ENCODE results near the gene TPM3. TPM values are rescaled to one million over a fixed set of nuclear protein-coding genes. Genes with fewer than 3 reads are reported as not detected.

TPM3 gene
- polyA plus RNA-seq, 2 donors = 88.1 to 178 TPM

- 18 to 36% methylated on average over 2 of the region's 2 CpGs for WGBS, 2 donors
- no peaks in the 10 kb centered on the region for H3K27me3 ChIP-seq (ENCODE audit: control insufficient read depth in 1 of 2, insufficient read depth in 2 of 2, low read length in 2 of 2)
These were observed 4.9 kb downstream of the TPM3 start for GRCh38 chr1:154186852-154187501.

GRCh38 chr1:154186177-154186576, 5.7 kb downstream of the TPM3 start:
- Histone ChIP-seq H3K4me3 (ENCODE audit: low read depth in 1 of 2, low read length in 2 of 2) (no peak overlapping the region), H3K27ac (ENCODE audit: low read depth in 2 of 2, low read length in 1 of 2) (no peak overlapping the region), H3K36me3 (ENCODE audit: control insufficient read depth in 2 of 2, insufficient read depth in 2 of 2, low read length in 1 of 2) (no peaks in the 10 kb centered on the region), H3K4me1 (ENCODE audit: control insufficient read depth in 2 of 2, insufficient read depth in 2 of 2, low read length in 1 of 2) (no peaks in the 10 kb centered on the region), H3K27me3 (ENCODE audit: control insufficient read depth in 1 of 2, insufficient read depth in 2 of 2, low read length in 2 of 2) (no peaks in the 10 kb centered on the region), H3K9me3 (ENCODE audit: control insufficient read depth in 2 of 2, insufficient read depth in 1 of 2, low read depth in 1 of 2, low read length in 1 of 2) (no peaks in the 10 kb centered on the region)
- WGBS, 2 donors = 44 to 46% methylated on average over 1 of the region's 1 CpG

More at GRCh38 chr1:154186852-154187501, 4.9 kb downstream of the TPM3 start:
- Histone ChIP-seq H3K4me1 (ENCODE audit: control insufficient read depth in 2 of 2, insufficient read depth in 2 of 2, low read length in 1 of 2) (no peaks in the 10 kb centered on the region), H3K4me3 (ENCODE audit: low read depth in 1 of 2, low read length in 2 of 2) (no peak overlapping the region), H3K36me3 (ENCODE audit: control insufficient read depth in 2 of 2, insufficient read depth in 2 of 2, low read length in 1 of 2) (no peaks in the 10 kb centered on the region), H3K9me3 (ENCODE audit: control insufficient read depth in 2 of 2, insufficient read depth in 1 of 2, low read depth in 1 of 2, low read length in 1 of 2) (no peaks in the 10 kb centered on the region), H3K27ac (ENCODE audit: low read depth in 2 of 2, low read length in 1 of 2) (no peak overlapping the region)

GRCh38 chr1:154183046-154183915, 8.6 kb downstream of the TPM3 start:
- peak overlapping the region; percentile 99 for H3K27ac ChIP-seq (ENCODE audit: low read depth in 2 of 2, low read length in 1 of 2)
- no peaks in the 10 kb centered on the region for H3K36me3 ChIP-seq (ENCODE audit: control insufficient read depth in 2 of 2, insufficient read depth in 2 of 2, low read length in 1 of 2)
- H3K9me3 ChIP-seq (ENCODE audit: control insufficient read depth in 2 of 2, insufficient read depth in 1 of 2, low read depth in 1 of 2, low read length in 1 of 2) = no peaks in the 10 kb centered on the region
- 5 to 6% methylated on average over 40 to 41 of the region's 41 CpGs for WGBS, 2 donors
- peak overlapping the region; percentile 96 to 99 for H3K4me3 ChIP-seq (ENCODE audit: low read depth in 1 of 2, low read length in 2 of 2)
- H3K27me3 ChIP-seq (ENCODE audit: control insufficient read depth in 1 of 2, insufficient read depth in 2 of 2, low read length in 2 of 2) = no peaks in the 10 kb centered on the region
- peaks cover 4 to 7% of the 10 kb centered on the region in 2 donors for H3K4me1 ChIP-seq (ENCODE audit: control insufficient read depth in 2 of 2, insufficient read depth in 2 of 2, low read length in 1 of 2)

GRCh38 chr1:154182344-154183045, 9.4 kb downstream of the TPM3 start:
- WGBS, 2 donors = 0% methylated on average over 35 of the region's 35 CpGs

GRCh38 chr1:154181944-154182343, 10.0 kb downstream of the TPM3 start:
- peak overlapping the region; percentile 96 to 99 for H3K4me3 ChIP-seq (ENCODE audit: low read depth in 1 of 2, low read length in 2 of 2)
- no peaks in the 10 kb centered on the region for H3K27me3 ChIP-seq (ENCODE audit: control insufficient read depth in 1 of 2, insufficient read depth in 2 of 2, low read length in 2 of 2)
- WGBS, 2 donors = 0 to 2% methylated on average over 6 of the region's 6 CpGs
- peaks cover 6 to 7% of the 10 kb centered on the region in 2 donors for H3K4me1 ChIP-seq (ENCODE audit: control insufficient read depth in 2 of 2, insufficient read depth in 2 of 2, low read length in 1 of 2)
- no peaks in the 10 kb centered on the region for H3K36me3 ChIP-seq (ENCODE audit: control insufficient read depth in 2 of 2, insufficient read depth in 2 of 2, low read length in 1 of 2)
- peak overlapping the region; percentile 99 for H3K27ac ChIP-seq (ENCODE audit: low read depth in 2 of 2, low read length in 1 of 2)
- no peaks in the 10 kb centered on the region for H3K9me3 ChIP-seq (ENCODE audit: control insufficient read depth in 2 of 2, insufficient read depth in 1 of 2, low read depth in 1 of 2, low read length in 1 of 2)

More at GRCh38 chr1:154182344-154183045, 9.4 kb downstream of the TPM3 start:
- Histone ChIP-seq H3K4me3 (ENCODE audit: low read depth in 1 of 2, low read length in 2 of 2) (peak overlapping the region; percentile 96 to 99), H3K36me3 (ENCODE audit: control insufficient read depth in 2 of 2, insufficient read depth in 2 of 2, low read length in 1 of 2) (no peaks in the 10 kb centered on the region), H3K9me3 (ENCODE audit: control insufficient read depth in 2 of 2, insufficient read depth in 1 of 2, low read depth in 1 of 2, low read length in 1 of 2) (no peaks in the 10 kb centered on the region), H3K4me1 (ENCODE audit: control insufficient read depth in 2 of 2, insufficient read depth in 2 of 2, low read length in 1 of 2) (peaks cover 6 to 7% of the 10 kb centered on the region in 2 donors), H3K27ac (ENCODE audit: low read depth in 2 of 2, low read length in 1 of 2) (peak overlapping the region; percentile 99), H3K27me3 (ENCODE audit: control insufficient read depth in 1 of 2, insufficient read depth in 2 of 2, low read length in 2 of 2) (no peaks in the 10 kb centered on the region)

GRCh38 chr1:154179946-154180687, 11.8 kb downstream of the TPM3 start:
- WGBS, 2 donors = 62 to 76% methylated on average over 3 of the region's 3 CpGs
- peaks cover 0 to 2% of the 10 kb centered on the region in 2 donors for H3K36me3 ChIP-seq (ENCODE audit: control insufficient read depth in 2 of 2, insufficient read depth in 2 of 2, low read length in 1 of 2)
- peaks cover 6 to 9% of the 10 kb centered on the region in 2 donors for H3K4me1 ChIP-seq (ENCODE audit: control insufficient read depth in 2 of 2, insufficient read depth in 2 of 2, low read length in 1 of 2)
- H3K4me3 ChIP-seq (ENCODE audit: low read depth in 1 of 2, low read length in 2 of 2) = no peak overlapping the region
- no peaks in the 10 kb centered on the region for H3K9me3 ChIP-seq (ENCODE audit: control insufficient read depth in 2 of 2, insufficient read depth in 1 of 2, low read depth in 1 of 2, low read length in 1 of 2)
- no peaks in the 10 kb centered on the region for H3K27me3 ChIP-seq (ENCODE audit: control insufficient read depth in 1 of 2, insufficient read depth in 2 of 2, low read length in 2 of 2)
- H3K27ac ChIP-seq (ENCODE audit: low read depth in 2 of 2, low read length in 1 of 2) = no peak overlapping the region

- no peaks in the 10 kb centered on the region for H3K9me3 ChIP-seq (ENCODE audit: control insufficient read depth in 2 of 2, insufficient read depth in 1 of 2, low read depth in 1 of 2, low read length in 1 of 2)
- peaks cover 0 to 4% of the 10 kb centered on the region in 2 donors for H3K36me3 ChIP-seq (ENCODE audit: control insufficient read depth in 2 of 2, insufficient read depth in 2 of 2, low read length in 1 of 2)
- WGBS, 2 donors = 64 to 70% methylated on average over 10 of the region's 10 CpGs
- no peak overlapping the region for H3K4me3 ChIP-seq (ENCODE audit: low read depth in 1 of 2, low read length in 2 of 2)
- no peaks in the 10 kb centered on the region for H3K27me3 ChIP-seq (ENCODE audit: control insufficient read depth in 1 of 2, insufficient read depth in 2 of 2, low read length in 2 of 2)
- peak overlapping the region in 1 of 2 donors; percentile 0 for H3K27ac ChIP-seq (ENCODE audit: low read depth in 2 of 2, low read length in 1 of 2)
- H3K4me1 ChIP-seq (ENCODE audit: control insufficient read depth in 2 of 2, insufficient read depth in 2 of 2, low read length in 1 of 2) = peaks cover 6 to 9% of the 10 kb centered on the region in 2 donors
These were observed 12.7 kb downstream of the TPM3 start for GRCh38 chr1:154178911-154179811.

- 34 to 56% methylated on average over 2 of the region's 2 CpGs for WGBS, 2 donors
- peaks cover 2 to 4% of the 10 kb centered on the region in 2 donors for H3K36me3 ChIP-seq (ENCODE audit: control insufficient read depth in 2 of 2, insufficient read depth in 2 of 2, low read length in 1 of 2)
- no peak overlapping the region for H3K4me3 ChIP-seq (ENCODE audit: low read depth in 1 of 2, low read length in 2 of 2)
- H3K27me3 ChIP-seq (ENCODE audit: control insufficient read depth in 1 of 2, insufficient read depth in 2 of 2, low read length in 2 of 2) = no peaks in the 10 kb centered on the region
- H3K4me1 ChIP-seq (ENCODE audit: control insufficient read depth in 2 of 2, insufficient read depth in 2 of 2, low read length in 1 of 2) = peaks cover 6 to 9% of the 10 kb centered on the region in 2 donors
- no peaks in the 10 kb centered on the region for H3K9me3 ChIP-seq (ENCODE audit: control insufficient read depth in 2 of 2, insufficient read depth in 1 of 2, low read depth in 1 of 2, low read length in 1 of 2)
- no peak overlapping the region for H3K27ac ChIP-seq (ENCODE audit: low read depth in 2 of 2, low read length in 1 of 2)
These were observed 13.9 kb downstream of the TPM3 start for GRCh38 chr1:154178013-154178412.

Data from esophagus (tissue), 2 donors.